HCT116 (cell line): ENCODE results near the gene FYCO1. TPM values are rescaled to one million over a fixed set of nuclear protein-coding genes. Genes with fewer than 3 reads are reported as not detected.

Experiments
- ATAC-seq: fragments of 200-7000 bp; cut with Tn5 transposase; 2 replicates; pipeline ENCODE4 v1.9.1; 2020; ENCODE audit warnings: mild to moderate bottlenecking, moderate library complexity
- BruUV-seq: library from RNA; stranded (reverse); fragments of 400-500 nt; replicated peaks from 2 replicates; lab custom pipeline; 2021; lab: Mats Ljungman, UMichigan
- CTCF ChIA-PET: fragments of 300-600 bp; sonication (Branson Sonifier 250); formaldehyde crosslinking; loops from one replicate; lab custom pipeline; 2021; ENCODE audit warnings: antibody characterized with exemption; lab: Charles Lee
- POLR2A ChIA-PET: fragments of 300-600, 350-600 bp; sonication (Branson Sonifier 250); formaldehyde crosslinking; loops from one replicate; lab custom pipeline; 2021; ENCODE audit warnings: antibody characterized with exemption; lab: Charles Lee
- RAD21 ChIA-PET, 2 experiments: fragments of 300-600 bp; sonication (Branson Sonifier 250); formaldehyde crosslinking; loops; one replicate each; lab custom pipeline; 2023; ENCODE audit warnings: low total read pairs in 2 of 2; ENCODE audit not compliant: uncharacterized antibody in 2 of 2, unreplicated experiment in 2 of 2, low non-redundant PET in 1 of 2; lab: Charles Lee
- DNase-seq: peaks from one replicate; pipeline ENCODE4 v3.0.0-alpha.2; 2010; ENCODE audit warnings: low read depth, low spot score
- H2AFZ ChIP-seq: fragments of 200-600 bp; shearing (Covaris generic), sonication (generic); 2 replicates; pipeline ENCODE4 v1.6.1; 2017; ENCODE audit warnings: low read depth, mixed run types, mixed read lengths, antibody characterized with exemption, low read length; ENCODE audit not compliant: poor library complexity, severe bottlenecking
- H3K27ac ChIP-seq: 2 replicates; pipeline ENCODE4 v1.5.1; 2012; ENCODE audit warnings: low read depth, low read length
- H3K27me3 ChIP-seq: fragments of 200-600 bp; sonication (generic); 2 replicates; pipeline ENCODE4 v1.6.1; 2016; ENCODE audit warnings: mixed run types, low read length, mixed read lengths; ENCODE audit not compliant: insufficient read depth
- H3K36me3 ChIP-seq, 2 experiments: fragments of 200-500 bp in 1 of 2; fragments of 200-600 bp in 1 of 2; sonication (Bioruptor generic) in 1 of 2; sonication (generic) in 1 of 2; 2 replicates each; pipeline versions ENCODE4 v1.5.1 to v1.6.1; 2014 to 2016; ENCODE audit warnings: low read length in 2 of 2, inconsistent platforms in 1 of 2, mixed read lengths in 1 of 2, mixed run types in 1 of 2; ENCODE audit not compliant: insufficient read depth in 2 of 2, control insufficient read depth in 1 of 2
- H3K4me1 ChIP-seq, 2 experiments: fragments of 200-600 bp in 1 of 2; sonication (generic) in 1 of 2; 2 replicates each; pipeline versions ENCODE4 v1.5.1 to v1.6.1; 2012 to 2017; ENCODE audit warnings: low read length in 2 of 2, inconsistent platforms in 1 of 2, mild to moderate bottlenecking in 1 of 2, mixed read lengths in 1 of 2, mixed run types in 1 of 2, moderate library complexity in 1 of 2; ENCODE audit not compliant: insufficient read depth in 2 of 2, control insufficient read depth in 1 of 2
- H3K4me2 ChIP-seq: fragments of 200-600 bp; sonication (generic); 2 replicates; pipeline ENCODE4 v1.6.1; 2017; ENCODE audit warnings: mixed run types, low read length, mixed read lengths
- H3K4me3 ChIP-seq, 2 experiments: fragments of 200-600 bp in 1 of 2; sonication (generic) in 1 of 2; replicated peaks in 1 of 2; 2 replicates each; pipeline ENCODE4 v1.5.1; 2011 to 2016; ENCODE audit warnings: low read length in 2 of 2, control low read depth in 1 of 2, low read depth in 1 of 2, mild to moderate bottlenecking in 1 of 2, mixed read lengths in 1 of 2, mixed run types in 1 of 2
- H3K79me2 ChIP-seq: fragments of 200-600 bp; sonication (generic); 2 replicates; pipeline ENCODE4 v1.6.1; 2017; ENCODE audit warnings: mild to moderate bottlenecking, mixed run types, low read length, moderate library complexity, mixed read lengths; ENCODE audit not compliant: insufficient read depth
- H3K9ac ChIP-seq: fragments of 200-600 bp; sonication (generic); 2 replicates; pipeline ENCODE4 v1.6.1; 2016; ENCODE audit warnings: low read length, mixed read lengths
- H3K9me2 ChIP-seq: fragments of 200-600 bp; sonication (generic), shearing (Covaris generic); 2 replicates; pipeline ENCODE4 v1.6.1; 2017; ENCODE audit warnings: mixed run types, mild to moderate bottlenecking, moderate library complexity; ENCODE audit not compliant: insufficient read depth
- H3K9me3 ChIP-seq, 2 experiments: fragments of 200-500 bp in 1 of 2; fragments of 200-600 bp in 1 of 2; sonication (Bioruptor generic) in 1 of 2; sonication (generic) in 1 of 2; 2 replicates each; pipeline ENCODE4 v1.6.1; 2014 to 2017; ENCODE audit warnings: low read length in 2 of 2, mixed read lengths in 2 of 2, inconsistent platforms in 1 of 2, low read depth in 1 of 2, mild to moderate bottlenecking in 1 of 2, mixed run types in 1 of 2, moderate library complexity in 1 of 2; ENCODE audit not compliant: control insufficient read depth in 1 of 2, insufficient read depth in 1 of 2
- H4K20me1 ChIP-seq: fragments of 200-600 bp; sonication (generic), shearing (Covaris generic); 2 replicates; pipeline ENCODE4 v1.6.1; 2017; ENCODE audit warnings: mixed run types, mild to moderate bottlenecking, moderate library complexity; ENCODE audit not compliant: insufficient read depth
- ATF3 ChIP-seq: IDR thresholded peaks from 2 replicates; pipeline ENCODE4 v1.6.1; 2012
- CTCF ChIP-seq, 3 experiments: fragments of 200-600 bp in 1 of 3; sonication (generic) in 1 of 3; IDR thresholded peaks in 2 of 3; conservative IDR thresholded peaks in 1 of 3; 2 replicates each; pipeline ENCODE4 v1.5.1; 2012 to 2017; ENCODE audit warnings: low read depth in 2 of 3, low read length in 2 of 3, antibody characterized with exemption in 1 of 3, borderline replicate concordance in 1 of 3, control low read depth in 1 of 3, mild to moderate bottlenecking in 1 of 3, mixed read lengths in 1 of 3, mixed run types in 1 of 3, moderate library complexity in 1 of 3; ENCODE audit not compliant: insufficient read depth in 1 of 3
- EGR1 ChIP-seq: IDR thresholded peaks from 2 replicates; pipeline ENCODE4 v1.6.1; 2012; ENCODE audit warnings: low read depth
- EZH2 ChIP-seq: fragments of 200-600 bp; sonication (generic); IDR thresholded peaks from 2 replicates; pipeline ENCODE4 v1.6.1; 2017; ENCODE audit warnings: antibody characterized with exemption, mixed run types
- FOSL1 ChIP-seq: IDR thresholded peaks from 2 replicates; pipeline ENCODE4 v1.6.1; 2012; ENCODE audit warnings: low read depth
- MAX ChIP-seq: IDR thresholded peaks from 2 replicates; pipeline ENCODE4 v1.6.1; 2012
- POLR2A ChIP-seq: IDR thresholded peaks from 2 replicates; pipeline ENCODE4 v1.7.0; 2011; ENCODE audit warnings: borderline replicate concordance; ENCODE audit not compliant: insufficient read depth, insufficient read length; ENCODE audit errors: extremely low read depth
- POLR2AphosphoS5 ChIP-seq: IDR thresholded peaks from 2 replicates; pipeline ENCODE4 v1.6.1; 2011; ENCODE audit warnings: mild to moderate bottlenecking, low read depth, low read length, moderate library complexity
- RAD21 ChIP-seq: IDR thresholded peaks from 2 replicates; pipeline ENCODE4 v1.6.1; 2012; ENCODE audit warnings: low read depth, mild to moderate bottlenecking
- REST ChIP-seq: IDR thresholded peaks from 2 replicates; pipeline ENCODE4 v1.6.1; 2012; ENCODE audit warnings: low read depth
- SIN3A ChIP-seq: IDR thresholded peaks from 2 replicates; pipeline ENCODE4 v1.6.1; 2012; ENCODE audit warnings: low read depth
- SP1 ChIP-seq: IDR thresholded peaks from 2 replicates; pipeline ENCODE4 v1.6.1; 2012; ENCODE audit warnings: low read depth
- SRF ChIP-seq: IDR thresholded peaks from 2 replicates; pipeline ENCODE4 v1.6.1; 2012; ENCODE audit warnings: low read depth
- TCF7L2 ChIP-seq: IDR thresholded peaks from 2 replicates; pipeline ENCODE4 v1.7.0; 2011; ENCODE audit warnings: borderline replicate concordance, inconsistent platforms; ENCODE audit not compliant: insufficient read depth, insufficient read length; ENCODE audit errors: extremely low read depth
- ZFX ChIP-seq: fragments of 450-650 bp; IDR thresholded peaks from 2 replicates; pipeline ENCODE4 v1.6.1; 2017
- ZNF274 ChIP-seq: fragments of 200-500 bp; sonication (Bioruptor generic); IDR thresholded peaks from 2 replicates; pipeline ENCODE4 v1.6.1; 2014; ENCODE audit warnings: mild to moderate bottlenecking, low read depth, low read length, inconsistent platforms
- intact Hi-C: fragments of 100-400 bp; cut with micrococcal nuclease; formaldehyde crosslinking; loops from 2 replicates; pipeline ENCODE4 v1.10.0; 2022
- total RNA-seq: library from RNA; stranded (reverse); gene quantifications from one replicate; pipeline ENCODE4 v1.2.1, GENCODE V29; 2021; ENCODE audit not compliant: unreplicated experiment

The FYCO1 gene
- total RNA-seq, 1 experiment from 2014 or later, result 15.8 TPM

DNA sequence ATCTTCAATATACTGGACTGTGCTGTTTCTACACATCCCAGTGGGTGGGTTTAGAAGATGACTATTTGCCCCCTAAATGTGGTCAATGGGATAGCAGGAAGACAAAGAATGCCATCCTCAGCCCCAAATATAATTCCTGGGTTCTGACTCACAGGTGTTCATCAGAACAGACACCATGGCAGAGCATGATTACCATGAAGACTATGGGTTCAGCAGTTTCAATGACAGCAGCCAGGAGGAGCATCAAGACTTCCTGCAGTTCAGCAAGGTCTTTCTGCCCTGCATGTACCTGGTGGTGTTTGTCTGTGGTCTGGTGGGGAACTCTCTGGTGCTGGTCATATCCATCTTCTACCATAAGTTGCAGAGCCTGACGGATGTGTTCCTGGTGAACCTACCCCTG lies 49.3 kb downstream of the FYCO1 start:
- Histone ChIP-seq H3K4me2 (no peak overlapping the region), H3K27me3 (no peaks in the 10 kb centered on the region), H3K9me3 (no peaks in the 10 kb centered on the region), H3K36me3 (peaks cover 2 to 33% of the 10 kb centered on the region in 2 experiments; a peak in 3 of 4 replicates), H3K9me2 (no peaks in the 10 kb centered on the region), H3K4me3 (no peak overlapping the region), H4K20me1 (no peaks in the 10 kb centered on the region), H3K9ac (no peak overlapping the region), H3K79me2 (no peaks in the 10 kb centered on the region), H3K4me1 (no peaks in the 10 kb centered on the region), H2AFZ (no peak overlapping the region), H3K27ac (no peak overlapping the region)
- ATAC-seq, result no peak
- CTCF ChIA-PET, result no interaction called here
- DNase-seq, result no peak
- RAD21 ChIA-PET, result no interaction called here
- TF ChIP-seq POLR2A, result no peak
- no peak for TF ChIP-seq SIN3A
- TF ChIP-seq SP1, result no peak
- no peak for TF ChIP-seq ATF3
- TF ChIP-seq ZFX, result no peak
- TF ChIP-seq POLR2AphosphoS5, result no peak
- TF ChIP-seq REST, result no peak
- no peak for TF ChIP-seq TCF7L2
- TF ChIP-seq MAX, result no peak
- no peak for TF ChIP-seq ZNF274
- TF ChIP-seq EGR1, result no peak
- TF ChIP-seq SRF, result no peak
- no peak for TF ChIP-seq EZH2
- no peak for TF ChIP-seq FOSL1
- no peak for TF ChIP-seq RAD21
- no peak for TF ChIP-seq CTCF (IDR thresholded peaks at IDR 0.05 in 2 of 3, conservative IDR thresholded peaks at IDR 0.05 in 1 of 3; ENCODE audit: borderline replicate concordance in 1 of 3, insufficient read depth in 1 of 3, low read depth in 2 of 3, low read length in 2 of 3)
- POLR2A ChIA-PET, result no interaction called here
- no TSS peak for BruUV-seq
- intact Hi-C loops, result no loop called here
